ENCODE results near the gene FYB1. TPM values are rescaled to one million over a fixed set of nuclear protein-coding genes. Genes with fewer than 3 reads are reported as not detected.

The FYB1 gene
- total RNA-seq, 1 experiment from 2014 or later: not detected

- Histone ChIP-seq H4K8ac (replicated peaks; ENCODE audit: insufficient read length, low read depth, low read length) (no peak overlapping the region), H4K20me1 (ENCODE audit: control insufficient read depth, insufficient read depth, insufficient read length) (no peaks in the 10 kb centered on the region), H3K27ac (ENCODE audit: insufficient read length, low read depth, low read length) (no peak overlapping the region), H3T11ph (ENCODE audit: low read length) (no peak overlapping the region), H3K79me2 (ENCODE audit: insufficient read depth, low read length) (no peaks in the 10 kb centered on the region; the same call in 1 of the 2 replicates), H2BK5ac (ENCODE audit: insufficient read length, low read length) (no peak overlapping the region), H2AFZ (ENCODE audit: low read length) (no peak overlapping the region), H3K23me2 (ENCODE audit: insufficient read length, low read depth, low read length, poor library complexity, severe bottlenecking) (no peaks in the 10 kb centered on the region), H3K4me2 (ENCODE audit: insufficient read depth, insufficient read length, low read length) (no peak overlapping the region), H2BK15ac (ENCODE audit: low read depth, low read length) (no peak overlapping the region), H3K23ac (ENCODE audit: insufficient read length, low read depth, low read length) (no peak overlapping the region), H2BK12ac (ENCODE audit: insufficient read length, low read depth, low read length) (no peak overlapping the region), H3K14ac (ENCODE audit: insufficient read depth, low read length) (no peak overlapping the region), H3K4me1 (ENCODE audit: insufficient read depth, low read length) (no peaks in the 10 kb centered on the region), H3K4ac (ENCODE audit: low read depth, low read length) (no peak overlapping the region), H2BK20ac (ENCODE audit: low read depth, low read length, poor library complexity, severe bottlenecking) (no peak overlapping the region), H3K9me3 (ENCODE audit: control insufficient read depth, low read depth, low read length) (no peaks in the 10 kb centered on the region), H3K9ac (ENCODE audit: extremely low read depth, insufficient read length, low read length) (no peak overlapping the region), H2AK5ac (ENCODE audit: insufficient read length, low read length) (no peak overlapping the region), H3K79me1 (ENCODE audit: insufficient read depth, low read depth, low read length, poor library complexity, severe bottlenecking) (no peaks in the 10 kb centered on the region), H3K18ac (ENCODE audit: insufficient read length, low read depth, low read length) (no peak overlapping the region), H3K27me3 (ENCODE audit: insufficient read depth, low read length) (no peaks in the 10 kb centered on the region), H4K5ac (ENCODE audit: insufficient read length, low read depth, low read length) (no peak overlapping the region), H2BK120ac (ENCODE audit: low read depth, low read length, poor library complexity, severe bottlenecking) (no peak overlapping the region), H3K56ac (ENCODE audit: insufficient read length, low read depth, low read length) (no peak overlapping the region), H4K91ac (ENCODE audit: insufficient read length, low read depth, low read length) (no peak overlapping the region)
- peaks cover 5 to 6% of the 10 kb centered on the region in 2 experiments for H3K4me1 Mint-ChIP-seq
- no peaks in the 10 kb centered on the region for H3K27me3 Mint-ChIP-seq (ENCODE audit: low read depth)
- no peak overlapping the region for H3K27ac Mint-ChIP-seq
- H3K36me3 Mint-ChIP-seq (ENCODE audit: insufficient read depth in 1 of 3, low read depth in 3 of 3): no peaks in the 10 kb centered on the region
- H3K4me3 Mint-ChIP-seq: no peak overlapping the region
- no peak for DNase-seq
- TF ChIP-seq CTCF (conservative IDR thresholded peaks at IDR 0.05): no peak
- WGBS (ENCODE audit: extremely low coverage, insufficient read length, low lambda C conversion rate): no CpG with 5 or more reads among the region's 3 CpGs
- peaks cover 0 to 6% of the 10 kb centered on the region in 2 experiments; a peak in 2 of 5 replicates for H3K9me3 Mint-ChIP-seq
Measured at GRCh38 chr5:39176759-39177630, 42.4 kb downstream of the FYB1 start.

All from H9 (cell line).